ENCODE data around the gene ENOPH1.
"Not testable (repeated sequence)": the region's sequence is repeated elsewhere in the genome, so short reads cannot be mapped to it uniquely, and the experiment has no call there.

Gene ENOPH1

GRCh38 chr4:82428969-82429727, 1.2 kb upstream of the ENOPH1 start:
- DNase-seq, result peak; percentile 89 to 95 (median 90)

GRCh38 chr4:82429728-82430192, 630 bp upstream of the ENOPH1 start:
- DNase-seq, result peak in 1 of 5 experiments; percentile 89

GRCh38 chr4:82430964-82431745, 765 bp downstream of the ENOPH1 start:
- peak in 4 of 5 experiments; percentile 8 to 50 (median 28) for DNase-seq

GRCh38 chr4:82431831-82432230, 1.4 kb downstream of the ENOPH1 start:
- no peak for DNase-seq

GRCh38 chr4:82432596-82432995, 2.2 kb downstream of the ENOPH1 start:
- DNase-seq, result no peak

GRCh38 chr4:82433791-82434190, 3.4 kb downstream of the ENOPH1 start:
- DNase-seq, result no peak

GRCh38 chr4:82434949-82435348, 4.6 kb downstream of the ENOPH1 start:
- no peak for DNase-seq

GRCh38 chr4:82436130-82436529, 5.7 kb downstream of the ENOPH1 start:
- no peak for DNase-seq

GRCh38 chr4:82436780-82437179, 6.4 kb downstream of the ENOPH1 start:
- DNase-seq, result no peak

GRCh38 chr4:82437285-82438005, 7.1 kb downstream of the ENOPH1 start:
- DNase-seq, result no peak

- no peak for DNase-seq
Observed at GRCh38 chr4:82439088-82439487, 8.7 kb downstream of the ENOPH1 start.

GRCh38 chr4:82447886-82448285, 17.5 kb downstream of the ENOPH1 start:
- no peak for DNase-seq

- DNase-seq, result no peak
Observed at GRCh38 chr4:82450966-82451755, 20.8 kb downstream of the ENOPH1 start.

- no peak for DNase-seq
Observed at GRCh38 chr4:82452026-82452425, 21.6 kb downstream of the ENOPH1 start.

GRCh38 chr4:82457266-82457665, 26.9 kb downstream of the ENOPH1 start:
- DNase-seq, result no peak

GRCh38 chr4:82458729-82459128, 28.3 kb downstream of the ENOPH1 start:
- no peak for DNase-seq

GRCh38 chr4:82461710-82462109, 31.3 kb downstream of the ENOPH1 start:
- DNase-seq, result no peak

- peak; percentile 52 to 78 (median 74) for DNase-seq
Observed at GRCh38 chr4:82462415-82462831, 32.0 kb downstream of the ENOPH1 start.

GRCh38 chr4:82463221-82463620, 32.8 kb downstream of the ENOPH1 start:
- no peak for DNase-seq

- no peak for DNase-seq
Observed at GRCh38 chr4:82467471-82467870, 37.1 kb downstream of the ENOPH1 start.

- DNase-seq, result no peak
Observed at GRCh38 chr4:82469791-82470345, 39.5 kb downstream of the ENOPH1 start.

GRCh38 chr4:82473080-82473479, 42.7 kb downstream of the ENOPH1 start:
- DNase-seq, result not testable (repeated sequence)
